Measurements from ENCODE around the gene RPAP3. TPM values are rescaled to one million over a fixed set of nuclear protein-coding genes. Genes with fewer than 3 reads are reported as not detected.
A peak's percentile ranks its signal among the peaks of the same experiment; 100 is the strongest.

RPAP3 gene
- total RNA-seq, 4 donors from 2014 or later = 17.9 to 24.9 (median 21.4) TPM

GRCh38 chr12:47709237-47709636 lies 3.4 kb upstream of the RPAP3 start:
- no peaks in the 10 kb centered on the region for H3K27me3 ChIP-seq
- intact Hi-C loops (cut with DNase I) = no loop called here
- 87 to 93% methylated on average over 4 of the region's 4 CpGs for WGBS, 2 donors

GRCh38 chr12:47707905-47708543 lies 2.2 kb upstream of the RPAP3 start:
- no peaks in the 10 kb centered on the region for H3K27me3 ChIP-seq

More at GRCh38 chr12:47709237-47709636, 3.4 kb upstream of the RPAP3 start:
- DNase-seq = no peak
- TF ChIP-seq POLR2A (IDR thresholded peaks at IDR 0.05) = no peak
- no peak for TF ChIP-seq CTCF (IDR thresholded peaks at IDR 0.05)
- no peaks in the 10 kb centered on the region for H3K36me3 ChIP-seq
- no peak overlapping the region for H3K4me3 ChIP-seq (replicated peaks in 1 of 3)
- no peak overlapping the region for H3K27ac ChIP-seq
- H3K4me1 ChIP-seq = peaks cover 3 to 8% of the 10 kb centered on the region in 2 donors
- no peaks in the 10 kb centered on the region for H3K9me3 ChIP-seq

GRCh38 chr12:47707355-47707754 lies 1.5 kb upstream of the RPAP3 start:
- H3K27me3 ChIP-seq = no peaks in the 10 kb centered on the region
- TF ChIP-seq POLR2A (IDR thresholded peaks at IDR 0.05) (no peak), CTCF (IDR thresholded peaks at IDR 0.05) (no peak)
- no peak overlapping the region for H3K27ac ChIP-seq

More at GRCh38 chr12:47707905-47708543, 2.2 kb upstream of the RPAP3 start:
- TF ChIP-seq CTCF (IDR thresholded peaks at IDR 0.05) = no peak
- TF ChIP-seq POLR2A (IDR thresholded peaks at IDR 0.05) = no peak
- Histone ChIP-seq H3K4me3 (replicated peaks in 1 of 3) (no peak overlapping the region), H3K27ac (no peak overlapping the region), H3K4me1 (peaks cover 3 to 8% of the 10 kb centered on the region in 2 donors), H3K9me3 (no peaks in the 10 kb centered on the region), H3K36me3 (no peaks in the 10 kb centered on the region)
- intact Hi-C loops (cut with DNase I) = no loop called here
- 54 to 66% methylated on average over 5 of the region's 5 CpGs for WGBS, 2 donors
- no peak for DNase-seq

GRCh38 chr12:47705229-47705565 lies 633 bp downstream of the RPAP3 start:
- Histone ChIP-seq H3K4me3 (replicated peaks in 1 of 3) (peak overlapping the region; percentile 47 to 89 (median 65)), H3K36me3 (no peaks in the 10 kb centered on the region), H3K9me3 (no peaks in the 10 kb centered on the region), H3K4me1 (peaks cover 3 to 8% of the 10 kb centered on the region in 2 donors), H3K27me3 (no peaks in the 10 kb centered on the region), H3K27ac (peak overlapping the region in 2 of 3 donors; percentile 75 to 84)
- intact Hi-C loops (cut with DNase I) = no loop called here
- 2% methylated on average over 9 of the region's 9 CpGs for WGBS, 2 donors
- DNase-seq = no peak
- no peak for TF ChIP-seq CTCF (IDR thresholded peaks at IDR 0.05)
- TF ChIP-seq POLR2A (IDR thresholded peaks at IDR 0.05) = no peak

More at GRCh38 chr12:47707355-47707754, 1.5 kb upstream of the RPAP3 start:
- H3K4me1 ChIP-seq = peaks cover 3 to 8% of the 10 kb centered on the region in 2 donors
- H3K36me3 ChIP-seq = no peaks in the 10 kb centered on the region
- H3K9me3 ChIP-seq = no peaks in the 10 kb centered on the region
- intact Hi-C loops (cut with DNase I) = no loop called here
- H3K4me3 ChIP-seq (replicated peaks in 1 of 3) = no peak overlapping the region
- DNase-seq = no peak

- Histone ChIP-seq H3K4me1 (peaks cover 3 to 8% of the 10 kb centered on the region in 2 donors), H3K9me3 (no peaks in the 10 kb centered on the region), H3K27ac (no peak overlapping the region), H3K36me3 (peaks cover 0 to 4% of the 10 kb centered on the region in 2 donors), H3K27me3 (no peaks in the 10 kb centered on the region), H3K4me3 (replicated peaks in 1 of 3) (no peak overlapping the region)
- intact Hi-C loops (cut with DNase I) = no loop called here
- 81 to 83% methylated on average over 9 of the region's 9 CpGs for WGBS, 2 donors
- TF ChIP-seq CTCF (IDR thresholded peaks at IDR 0.05) (no peak), POLR2A (IDR thresholded peaks at IDR 0.05) (no peak)
- DNase-seq = no peak
Observed at GRCh38 chr12:47704719-47705118, 1.1 kb downstream of the RPAP3 start.
